Measurements from ENCODE around the gene DPT.

DPT gene

DNA sequence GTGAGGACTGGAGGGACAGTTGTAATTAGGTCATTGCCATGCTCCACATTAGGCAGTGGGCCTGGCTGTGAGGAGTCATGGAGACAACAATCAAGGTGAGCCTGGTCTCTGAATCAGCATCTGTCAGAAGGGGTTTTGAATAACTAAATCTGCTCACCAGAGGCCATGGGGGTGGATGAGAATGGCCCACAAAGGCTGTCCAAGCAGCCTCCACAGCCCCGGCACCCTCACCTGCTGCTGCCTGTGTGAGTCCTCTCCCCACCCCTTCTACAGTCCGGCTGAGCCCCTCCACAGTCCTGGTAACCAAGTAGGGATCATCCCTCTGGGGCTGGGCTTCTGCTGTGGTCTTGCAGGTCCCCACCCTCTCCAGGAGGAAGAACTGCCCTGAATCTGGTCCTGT lies 2.3 kb downstream of the DPT start:
- no peak for TF ChIP-seq TAF1 (IDR thresholded peaks at IDR 0.05; ENCODE audit: low read depth, low read length)
- TF ChIP-seq SPI1 (IDR thresholded peaks at IDR 0.05; ENCODE audit: low read depth, low read length), result no peak
- TF ChIP-seq POLR2AphosphoS5 (IDR thresholded peaks at IDR 0.05; ENCODE audit: low read depth, low read length), result no peak
- no peak for TF ChIP-seq PAX5 (IDR thresholded peaks at IDR 0.05; ENCODE audit: insufficient read depth, low read length, severe bottlenecking)
- no peak for TF ChIP-seq POLR2A (IDR thresholded peaks at IDR 0.05; ENCODE audit: low read depth, low read length)
- TF ChIP-seq POU2F2 (IDR thresholded peaks at IDR 0.05; ENCODE audit: low read depth, low read length), result no peak
- no peak for DNase-seq (ENCODE audit: insufficient read length, low spot score)
- no peak for FAIRE-seq

- TF ChIP-seq POLR2AphosphoS5 (IDR thresholded peaks at IDR 0.05; ENCODE audit: low read depth, low read length) (no peak), PAX5 (IDR thresholded peaks at IDR 0.05; ENCODE audit: insufficient read depth, low read length, severe bottlenecking) (no peak), POLR2A (IDR thresholded peaks at IDR 0.05; ENCODE audit: low read depth, low read length) (no peak), TAF1 (IDR thresholded peaks at IDR 0.05; ENCODE audit: low read depth, low read length) (no peak), SPI1 (IDR thresholded peaks at IDR 0.05; ENCODE audit: low read depth, low read length) (no peak), POU2F2 (IDR thresholded peaks at IDR 0.05; ENCODE audit: low read depth, low read length) (no peak)
- FAIRE-seq (no peak), DNase-seq (ENCODE audit: insufficient read length, low spot score) (no peak)
Measured at GRCh38 chr1:168726281-168726680, 2.7 kb downstream of the DPT start.

- FAIRE-seq, result no peak
- no peak for DNase-seq (ENCODE audit: insufficient read length, low spot score)
- TF ChIP-seq TAF1 (IDR thresholded peaks at IDR 0.05; ENCODE audit: low read depth, low read length) (no peak), PAX5 (IDR thresholded peaks at IDR 0.05; ENCODE audit: insufficient read depth, low read length, severe bottlenecking) (no peak), POU2F2 (IDR thresholded peaks at IDR 0.05; ENCODE audit: low read depth, low read length) (no peak), POLR2AphosphoS5 (IDR thresholded peaks at IDR 0.05; ENCODE audit: low read depth, low read length) (no peak), SPI1 (IDR thresholded peaks at IDR 0.05; ENCODE audit: low read depth, low read length) (no peak), POLR2A (IDR thresholded peaks at IDR 0.05; ENCODE audit: low read depth, low read length) (no peak)
Measured at GRCh38 chr1:168725831-168726230, 3.2 kb downstream of the DPT start.

- no peak for TF ChIP-seq POLR2AphosphoS5 (IDR thresholded peaks at IDR 0.05; ENCODE audit: low read depth, low read length)
- no peak for TF ChIP-seq POU2F2 (IDR thresholded peaks at IDR 0.05; ENCODE audit: low read depth, low read length)
- no peak for FAIRE-seq
- no peak for DNase-seq (ENCODE audit: insufficient read length, low spot score)
Measured at GRCh38 chr1:168725060-168725459, 3.9 kb downstream of the DPT start.

DNA sequence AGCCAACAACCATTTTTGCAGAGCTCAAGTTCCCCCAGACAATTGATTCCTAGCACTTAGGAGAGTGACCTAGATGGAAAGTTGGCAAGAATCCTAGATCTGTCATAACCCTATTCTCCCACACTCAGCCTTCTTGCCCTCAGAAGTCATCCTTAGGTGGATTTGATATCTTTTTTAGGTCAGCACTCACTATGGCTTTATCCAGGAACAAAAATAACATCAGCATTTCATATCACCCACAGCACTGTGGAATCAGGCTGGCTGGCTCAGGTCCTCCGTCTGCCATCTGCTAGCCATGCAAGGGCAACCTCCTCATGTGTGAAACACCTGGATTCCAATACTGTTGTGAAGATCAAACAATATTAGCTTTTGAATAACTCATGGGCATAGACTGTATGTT lies 6.0 kb downstream of the DPT start:
- no peak for TF ChIP-seq SPI1 (IDR thresholded peaks at IDR 0.05; ENCODE audit: low read depth, low read length)
- no peak for TF ChIP-seq POLR2A (IDR thresholded peaks at IDR 0.05; ENCODE audit: low read depth, low read length)
- no peak for TF ChIP-seq POLR2AphosphoS5 (IDR thresholded peaks at IDR 0.05; ENCODE audit: low read depth, low read length)
- TF ChIP-seq TAF1 (IDR thresholded peaks at IDR 0.05; ENCODE audit: low read depth, low read length), result no peak
- TF ChIP-seq POU2F2 (IDR thresholded peaks at IDR 0.05; ENCODE audit: low read depth, low read length), result no peak
- no peak for TF ChIP-seq PAX5 (IDR thresholded peaks at IDR 0.05; ENCODE audit: insufficient read depth, low read length, severe bottlenecking)
- DNase-seq (ENCODE audit: insufficient read length, low spot score), result no peak
- no peak for FAIRE-seq

GRCh38 chr1:168720839-168721238 lies 8.2 kb downstream of the DPT start:
- TF ChIP-seq TAF1 (IDR thresholded peaks at IDR 0.05; ENCODE audit: low read depth, low read length), result no peak
- TF ChIP-seq POU2F2 (IDR thresholded peaks at IDR 0.05; ENCODE audit: low read depth, low read length), result no peak
- no peak for TF ChIP-seq POLR2AphosphoS5 (IDR thresholded peaks at IDR 0.05; ENCODE audit: low read depth, low read length)
- TF ChIP-seq SPI1 (IDR thresholded peaks at IDR 0.05; ENCODE audit: low read depth, low read length), result no peak
- no peak for TF ChIP-seq PAX5 (IDR thresholded peaks at IDR 0.05; ENCODE audit: insufficient read depth, low read length, severe bottlenecking)
- no peak for TF ChIP-seq POLR2A (IDR thresholded peaks at IDR 0.05; ENCODE audit: low read depth, low read length)
- FAIRE-seq, result peak; percentile 26
- no peak for DNase-seq (ENCODE audit: insufficient read length, low spot score)

DNA sequence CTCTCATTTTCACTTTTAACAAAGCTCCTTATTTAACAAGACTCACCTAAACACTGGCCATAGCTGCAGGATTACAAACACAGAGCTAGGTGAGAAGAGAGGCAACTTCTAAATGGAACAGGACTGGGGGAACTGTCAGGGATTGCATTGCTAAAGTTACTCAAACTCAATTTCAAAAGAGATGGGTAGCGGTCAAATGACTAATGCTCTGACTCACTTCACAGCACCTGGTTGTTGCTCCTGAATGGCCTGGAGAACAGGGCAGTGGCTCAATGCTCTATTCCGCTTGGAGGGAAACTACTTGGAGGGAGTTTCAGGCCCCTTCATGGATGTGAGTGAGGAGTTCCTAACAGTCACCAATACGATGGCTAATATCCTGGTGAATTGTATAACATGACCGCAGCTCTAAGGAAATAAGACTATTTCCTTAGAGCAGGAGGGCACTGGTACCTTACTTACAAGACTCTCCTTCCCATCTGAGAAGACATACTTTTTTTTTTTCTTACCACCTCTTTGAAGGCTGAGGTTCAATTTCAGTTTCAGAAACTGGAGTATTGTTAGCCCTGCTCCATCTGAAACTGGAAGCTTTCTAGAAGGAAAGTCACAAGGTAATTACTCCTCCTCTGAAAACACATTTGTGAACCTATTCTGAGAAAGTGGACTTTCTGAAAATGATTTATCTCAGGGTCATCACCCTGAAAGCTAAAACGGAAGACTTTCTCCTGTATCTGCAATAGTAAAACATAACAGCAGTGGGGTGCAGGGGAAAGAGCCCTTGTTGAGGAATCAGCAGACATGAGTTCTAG lies 9.5 kb downstream of the DPT start:
- peak; percentile 82 for FAIRE-seq
- no peak for DNase-seq (ENCODE audit: insufficient read length, low spot score)
- TF ChIP-seq POLR2A (IDR thresholded peaks at IDR 0.05; ENCODE audit: low read depth, low read length), result no peak
- TF ChIP-seq SPI1 (IDR thresholded peaks at IDR 0.05; ENCODE audit: low read depth, low read length), result no peak
- TF ChIP-seq TAF1 (IDR thresholded peaks at IDR 0.05; ENCODE audit: low read depth, low read length), result no peak
- no peak for TF ChIP-seq POLR2AphosphoS5 (IDR thresholded peaks at IDR 0.05; ENCODE audit: low read depth, low read length)
- no peak for TF ChIP-seq POU2F2 (IDR thresholded peaks at IDR 0.05; ENCODE audit: low read depth, low read length)
- no peak for TF ChIP-seq PAX5 (IDR thresholded peaks at IDR 0.05; ENCODE audit: insufficient read depth, low read length, severe bottlenecking)

GRCh38 chr1:168717906-168718891 lies 10.8 kb downstream of the DPT start:
- DNase-seq (ENCODE audit: insufficient read length, low spot score) (no peak), FAIRE-seq (no peak)
- TF ChIP-seq POLR2A (IDR thresholded peaks at IDR 0.05; ENCODE audit: low read depth, low read length), result no peak
- no peak for TF ChIP-seq TAF1 (IDR thresholded peaks at IDR 0.05; ENCODE audit: low read depth, low read length)
- no peak for TF ChIP-seq SPI1 (IDR thresholded peaks at IDR 0.05; ENCODE audit: low read depth, low read length)
- TF ChIP-seq POU2F2 (IDR thresholded peaks at IDR 0.05; ENCODE audit: low read depth, low read length), result no peak
- TF ChIP-seq POLR2AphosphoS5 (IDR thresholded peaks at IDR 0.05; ENCODE audit: low read depth, low read length), result no peak
- TF ChIP-seq PAX5 (IDR thresholded peaks at IDR 0.05; ENCODE audit: insufficient read depth, low read length, severe bottlenecking), result no peak

- no peak for DNase-seq (ENCODE audit: insufficient read length, low spot score)
- TF ChIP-seq POLR2A (IDR thresholded peaks at IDR 0.05; ENCODE audit: low read depth, low read length), result no peak
- TF ChIP-seq PAX5 (IDR thresholded peaks at IDR 0.05; ENCODE audit: insufficient read depth, low read length, severe bottlenecking), result no peak
- no peak for TF ChIP-seq POLR2AphosphoS5 (IDR thresholded peaks at IDR 0.05; ENCODE audit: low read depth, low read length)
- no peak for TF ChIP-seq TAF1 (IDR thresholded peaks at IDR 0.05; ENCODE audit: low read depth, low read length)
- no peak for TF ChIP-seq SPI1 (IDR thresholded peaks at IDR 0.05; ENCODE audit: low read depth, low read length)
- TF ChIP-seq POU2F2 (IDR thresholded peaks at IDR 0.05; ENCODE audit: low read depth, low read length), result no peak
- FAIRE-seq, result no peak
Measured at GRCh38 chr1:168714012-168714411, 15.0 kb downstream of the DPT start.
